Stimulated activated CD8-positive, alpha-beta memory T cell treated with anti-CD3 and anti-CD28 coated beads, Interleukin-15, amount 100 ng/mL, for 1 hour (primary cell): ENCODE measurements around the gene GRID1.

ENCODE experiments used
- DNase-seq: peaks from one replicate; pipeline ENCODE4 v3.0.0-alpha.2; 2020; ENCODE audit warnings: low read depth

The GRID1 gene

DNA sequence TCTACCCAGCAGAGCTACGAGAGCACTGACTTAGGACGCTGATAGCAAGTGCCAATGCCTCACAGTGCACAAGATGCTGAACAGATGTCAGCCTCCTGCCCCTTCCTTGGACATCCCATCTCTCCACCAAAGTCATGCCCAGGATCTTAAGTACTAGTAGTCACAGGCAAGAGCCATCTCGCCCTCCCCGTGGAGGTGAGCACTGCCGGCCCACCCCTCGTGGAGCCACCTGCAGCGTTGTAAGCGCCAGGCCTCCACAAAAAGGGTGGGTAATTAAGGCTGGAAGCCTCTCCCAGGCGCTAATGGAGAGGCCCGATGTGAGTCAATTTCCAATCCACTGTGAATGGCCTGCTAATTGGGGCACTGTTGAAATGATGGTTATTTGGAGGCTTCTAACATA is 156.2 kb downstream of the GRID1 start:
- no peak for DNase-seq

DNA sequence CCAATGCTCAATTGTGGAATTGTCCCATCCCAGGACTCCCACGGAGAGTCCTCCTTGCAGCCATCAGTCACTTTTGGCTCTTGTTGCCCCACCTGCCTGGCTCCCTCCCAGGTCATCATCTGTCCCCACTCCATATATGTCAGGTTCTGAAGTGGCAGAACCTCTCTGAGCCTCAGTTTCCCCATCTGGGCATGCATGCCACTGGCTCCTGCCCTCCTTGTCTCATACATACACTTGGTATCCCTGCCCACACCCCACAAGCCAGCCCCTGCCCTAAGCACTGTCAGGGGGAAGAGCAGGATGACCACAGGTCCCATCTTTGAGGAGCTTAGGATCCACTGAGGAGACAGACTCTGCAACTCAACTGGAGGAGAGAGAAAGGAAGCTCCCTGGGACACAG is 156.9 kb downstream of the GRID1 start:
- no peak for DNase-seq

DNA sequence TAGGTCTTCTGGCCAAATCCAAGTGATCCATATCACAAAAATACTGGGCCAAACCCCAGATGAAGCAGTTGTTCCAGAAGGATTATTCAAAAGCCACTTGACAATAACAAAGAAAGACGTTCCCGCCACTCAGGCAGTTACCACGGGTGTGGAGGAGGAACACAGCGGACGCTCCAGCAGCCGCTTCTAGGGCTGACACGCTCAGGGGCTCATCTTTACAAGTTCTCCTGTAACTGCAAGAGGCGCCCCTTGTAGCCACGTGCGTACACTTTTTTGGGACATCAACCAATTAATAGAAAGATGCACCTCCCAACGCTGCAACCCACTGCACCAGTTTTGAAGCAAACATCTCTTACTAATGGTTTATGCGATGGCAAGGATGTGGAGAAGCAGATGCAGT is 159.4 kb downstream of the GRID1 start:
- no peak for DNase-seq

DNA sequence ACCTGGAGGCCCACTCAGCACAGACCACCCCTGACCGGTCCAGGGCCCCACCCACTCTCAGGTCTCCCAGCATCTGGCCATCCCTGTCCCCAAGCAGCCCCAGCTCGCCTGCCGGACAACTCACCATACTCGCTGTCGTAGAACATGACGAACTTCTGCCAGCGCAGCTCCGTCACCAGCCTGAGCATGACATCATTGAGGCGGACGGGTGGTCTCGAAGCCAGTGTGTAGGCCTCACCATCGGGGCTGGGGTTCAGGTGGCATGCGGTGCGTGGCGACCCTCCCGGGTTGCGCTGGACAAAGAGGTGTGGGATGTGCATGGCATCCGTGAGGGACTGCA is 160.4 kb downstream of the GRID1 start:
- DNase-seq: no peak

DNA sequence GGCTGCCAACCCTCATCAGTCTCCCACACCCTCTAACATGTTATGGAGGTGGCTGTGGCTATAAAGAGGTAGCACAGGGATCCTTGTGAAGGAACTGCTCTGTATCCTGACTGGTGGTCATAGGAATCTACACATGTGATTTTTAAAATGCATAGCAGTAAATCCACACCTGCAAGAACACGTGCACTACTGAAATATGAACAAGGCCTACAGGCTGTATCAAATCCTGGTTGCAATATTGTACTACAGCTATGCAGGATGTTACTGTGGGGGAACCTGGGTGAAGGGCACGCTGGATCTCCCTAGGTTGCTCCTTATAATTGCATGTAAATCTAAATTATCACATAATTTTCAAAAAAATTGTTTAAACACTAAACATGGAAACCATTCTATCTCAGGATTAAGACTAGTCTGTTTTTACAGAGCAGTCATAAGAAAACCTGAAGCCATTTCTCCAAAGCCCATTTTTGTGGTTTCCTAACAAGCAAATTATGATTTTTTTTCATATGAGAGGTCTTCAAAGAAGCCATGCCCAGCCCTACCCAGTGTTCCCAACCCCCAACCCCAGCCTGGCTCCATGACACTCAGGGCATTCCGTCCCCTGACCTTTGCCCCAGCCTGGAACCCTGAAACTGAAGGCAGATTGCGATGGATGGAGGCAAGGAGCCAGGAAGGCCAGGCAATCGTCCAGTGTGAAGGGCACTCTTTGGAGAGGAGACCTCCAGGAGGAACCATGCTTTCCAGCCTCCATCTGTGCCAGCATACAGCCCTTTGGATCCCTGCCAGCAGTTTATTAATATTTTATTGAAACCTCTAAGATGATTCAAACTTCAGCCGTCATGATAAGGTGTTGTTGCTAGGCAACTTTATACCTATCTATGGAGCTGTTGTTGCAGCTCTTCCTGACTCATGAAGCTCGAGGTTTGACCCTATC is 161.0 kb downstream of the GRID1 start:
- DNase-seq: no peak

DNA sequence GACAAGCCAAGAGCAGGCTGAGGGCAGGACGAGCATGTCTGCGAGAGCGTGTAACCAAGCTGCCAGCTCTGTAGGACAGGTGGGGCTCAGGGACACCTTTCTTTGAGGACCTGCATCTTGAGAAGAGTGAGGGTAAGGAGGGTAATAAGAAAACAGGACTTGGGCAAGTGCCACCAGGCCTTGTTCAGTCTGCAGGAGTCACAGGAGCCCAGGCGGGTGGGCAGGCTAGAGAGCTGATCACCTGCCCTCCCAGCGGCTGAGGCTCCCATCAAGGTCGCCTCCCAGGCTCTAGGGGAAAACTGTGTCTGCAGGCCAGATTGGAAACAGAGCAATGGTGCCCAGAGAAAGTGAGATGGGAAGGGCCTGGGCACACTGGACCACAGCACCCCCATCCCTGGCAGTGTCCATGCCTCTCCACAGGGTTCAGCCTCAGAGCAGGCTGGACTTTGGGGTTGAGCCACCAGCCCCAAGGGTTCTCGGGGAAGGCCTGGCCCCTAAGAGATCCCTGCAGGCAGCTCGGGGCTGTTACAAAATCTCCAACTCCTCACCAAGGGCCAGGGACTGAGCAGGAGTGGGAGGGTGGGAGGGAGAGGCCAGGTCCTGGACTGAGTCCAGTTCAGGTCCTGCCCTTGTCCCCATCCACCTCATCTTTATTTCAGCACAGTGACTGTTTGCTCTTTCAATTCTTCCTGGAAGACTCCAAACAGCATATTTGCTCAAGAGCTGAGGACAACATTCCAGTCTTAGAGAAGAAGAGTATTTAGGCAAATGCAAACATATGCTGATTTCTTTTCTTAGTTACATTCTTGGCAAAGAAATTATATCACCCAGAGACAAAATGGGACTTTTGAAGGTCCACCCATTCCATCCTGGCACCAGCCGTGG is 161.9 kb downstream of the GRID1 start:
- no peak for DNase-seq

DNA sequence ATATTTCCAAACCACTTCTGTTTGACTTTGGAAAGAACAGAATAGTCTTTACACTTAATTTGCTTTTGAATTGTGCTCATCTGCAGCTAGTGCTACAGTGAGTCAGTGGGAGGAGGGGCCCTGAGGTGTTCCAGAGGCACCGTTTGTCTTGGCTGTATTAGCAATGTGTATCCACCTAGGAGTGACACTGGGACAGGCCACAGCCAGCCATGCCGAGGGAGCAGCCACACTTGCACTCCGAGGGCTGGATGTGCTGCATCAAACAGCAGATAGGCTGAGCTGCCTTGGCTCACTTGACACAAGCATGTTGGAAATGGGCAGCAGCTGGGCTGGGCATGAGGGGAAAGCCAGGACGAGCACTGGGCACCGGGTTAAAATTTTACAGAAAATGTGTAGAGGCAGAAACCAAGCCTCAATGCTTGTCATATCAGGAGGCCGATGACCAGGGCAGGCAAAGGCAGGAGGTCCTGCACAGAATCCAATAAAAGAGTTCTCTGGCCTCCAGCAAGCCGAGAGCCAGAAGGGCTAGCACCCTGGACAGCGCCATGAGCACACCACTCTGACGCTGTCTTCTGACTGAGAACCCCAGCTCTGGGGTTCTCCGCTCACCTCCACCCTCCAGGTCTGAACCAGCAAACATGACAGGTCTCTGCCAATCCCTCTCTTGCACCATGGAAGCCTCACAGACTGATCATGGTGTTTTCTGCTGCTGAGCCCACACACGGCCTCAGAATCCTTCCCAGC is 163.3 kb downstream of the GRID1 start:
- no peak for DNase-seq

DNA sequence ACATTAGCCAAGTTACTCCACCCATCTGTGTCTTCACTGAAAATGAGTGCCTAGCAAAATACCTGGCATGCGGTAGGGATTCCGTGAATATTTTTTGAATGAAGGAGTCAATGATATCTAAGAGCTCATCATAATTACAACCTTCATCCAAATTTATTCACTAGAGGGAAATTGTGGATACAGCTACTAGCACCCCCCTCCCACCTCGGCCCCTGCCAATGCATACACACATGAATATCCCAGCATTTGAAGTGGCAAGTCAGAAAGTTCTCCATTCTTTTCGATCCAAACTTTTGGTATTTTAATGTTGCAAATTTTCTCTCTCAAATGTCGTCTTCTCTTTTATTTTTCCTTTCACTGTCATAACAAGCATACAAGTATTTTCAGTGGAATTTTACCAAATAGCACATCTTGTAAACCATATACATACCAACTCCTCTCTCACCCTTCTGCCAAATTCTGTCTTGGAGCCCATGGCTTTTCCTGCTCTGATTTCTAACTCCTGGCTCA is 164.3 kb downstream of the GRID1 start:
- DNase-seq: no peak

DNA sequence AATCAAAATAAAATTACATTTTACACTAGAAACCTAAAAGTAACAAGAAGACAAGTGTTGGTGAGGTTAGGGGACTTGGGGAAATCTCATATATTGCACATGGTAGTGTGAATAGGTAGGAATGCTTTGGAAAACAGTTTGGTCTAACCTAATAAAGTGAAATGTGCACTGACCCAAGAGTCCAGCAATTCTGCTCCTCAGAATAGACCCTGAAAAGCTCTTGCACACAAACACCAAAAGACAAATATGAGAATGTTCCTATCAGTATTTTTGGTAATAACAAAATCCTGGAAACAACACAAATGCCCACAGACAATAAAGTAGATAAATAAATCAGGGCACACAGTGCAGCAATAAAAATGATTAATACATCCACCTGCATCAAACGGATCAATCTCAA is 165.7 kb downstream of the GRID1 start:
- DNase-seq: no peak

DNA sequence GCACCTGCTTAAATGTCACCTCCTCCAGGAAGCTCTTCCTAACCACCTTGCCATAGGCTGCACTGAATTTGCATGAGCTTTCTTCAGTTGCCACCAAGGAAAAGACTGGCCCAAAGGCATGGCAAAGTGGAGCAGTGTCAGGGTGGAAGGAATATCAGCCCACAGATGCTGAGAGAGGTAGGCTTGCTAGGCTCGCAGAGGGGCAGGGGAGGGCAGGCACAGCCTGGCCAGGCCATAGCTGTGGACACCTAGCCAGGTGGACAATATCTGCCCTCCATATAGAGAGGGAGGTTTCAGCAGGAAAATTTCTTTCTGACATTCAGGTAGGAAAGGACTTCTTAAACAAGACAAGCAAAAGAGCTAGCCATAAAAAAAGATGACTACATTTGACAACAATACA is 166.3 kb downstream of the GRID1 start:
- no peak for DNase-seq

DNA sequence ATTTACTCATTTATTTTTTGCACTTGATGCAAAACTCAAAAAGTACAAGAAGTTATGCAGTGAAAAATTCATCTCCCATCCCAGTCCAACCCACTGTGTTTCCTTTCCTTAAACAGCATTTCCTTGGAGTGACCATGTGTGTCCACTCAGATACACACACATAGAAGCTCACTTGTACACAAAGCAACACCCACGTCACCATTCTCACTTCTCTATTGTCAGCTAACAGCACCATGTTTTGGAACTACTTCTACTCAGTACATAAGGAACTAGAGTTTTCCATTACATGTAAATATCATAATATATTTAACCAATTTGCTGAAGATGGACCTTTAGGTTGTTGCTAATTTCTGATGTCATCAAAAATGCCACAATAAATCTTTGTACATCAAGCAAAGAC is 167.6 kb downstream of the GRID1 start:
- no peak for DNase-seq

DNA sequence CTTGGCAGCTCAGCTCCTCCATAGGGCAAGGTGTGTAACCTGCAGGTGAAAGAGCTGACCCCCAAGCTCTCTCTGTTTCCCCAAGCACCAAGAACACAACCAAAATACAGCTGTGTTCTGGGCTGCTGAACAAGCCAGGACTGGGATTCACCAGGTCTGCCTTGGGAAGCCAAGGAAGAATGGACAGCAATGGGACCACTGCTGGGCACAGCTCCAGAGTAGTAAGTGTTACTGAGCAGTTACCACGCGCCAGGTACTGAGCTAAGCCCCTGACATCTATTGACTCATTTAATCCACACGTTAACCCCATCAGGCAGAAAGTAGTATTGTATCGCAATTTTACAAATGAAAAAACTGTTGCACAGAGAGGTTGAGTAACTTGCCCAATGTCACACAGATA is 168.3 kb downstream of the GRID1 start:
- no peak for DNase-seq

DNA sequence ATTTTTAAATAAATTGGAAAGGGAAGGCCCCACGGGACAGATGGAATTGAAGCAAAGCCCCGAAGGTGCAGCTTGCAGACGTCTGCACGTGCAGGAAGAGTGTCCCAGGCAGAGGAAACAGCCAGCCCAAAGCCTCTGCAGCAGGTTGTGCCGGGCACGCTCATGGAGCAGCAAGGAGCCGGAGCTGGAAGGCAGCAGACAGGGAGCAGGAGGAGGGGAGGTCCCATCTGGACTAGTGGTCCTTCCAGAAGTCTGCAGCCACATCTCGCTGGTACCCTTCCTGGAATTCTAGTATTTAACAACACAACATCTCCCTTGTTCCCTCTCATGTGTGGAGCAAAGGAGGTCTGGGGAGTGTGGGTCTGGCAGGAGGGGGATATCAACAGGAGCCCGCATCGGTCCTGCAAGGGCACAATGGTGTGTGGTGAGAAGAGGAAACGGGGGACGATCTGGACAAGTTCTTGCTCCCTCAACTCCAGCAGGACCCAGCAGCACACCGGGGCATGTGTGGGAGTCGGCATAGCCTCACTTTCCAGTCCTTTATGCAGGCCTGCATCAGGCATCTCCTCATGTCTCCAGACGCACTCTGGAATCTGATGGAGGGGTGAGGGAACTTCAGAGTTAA is 169.3 kb downstream of the GRID1 start:
- DNase-seq: no peak

DNA sequence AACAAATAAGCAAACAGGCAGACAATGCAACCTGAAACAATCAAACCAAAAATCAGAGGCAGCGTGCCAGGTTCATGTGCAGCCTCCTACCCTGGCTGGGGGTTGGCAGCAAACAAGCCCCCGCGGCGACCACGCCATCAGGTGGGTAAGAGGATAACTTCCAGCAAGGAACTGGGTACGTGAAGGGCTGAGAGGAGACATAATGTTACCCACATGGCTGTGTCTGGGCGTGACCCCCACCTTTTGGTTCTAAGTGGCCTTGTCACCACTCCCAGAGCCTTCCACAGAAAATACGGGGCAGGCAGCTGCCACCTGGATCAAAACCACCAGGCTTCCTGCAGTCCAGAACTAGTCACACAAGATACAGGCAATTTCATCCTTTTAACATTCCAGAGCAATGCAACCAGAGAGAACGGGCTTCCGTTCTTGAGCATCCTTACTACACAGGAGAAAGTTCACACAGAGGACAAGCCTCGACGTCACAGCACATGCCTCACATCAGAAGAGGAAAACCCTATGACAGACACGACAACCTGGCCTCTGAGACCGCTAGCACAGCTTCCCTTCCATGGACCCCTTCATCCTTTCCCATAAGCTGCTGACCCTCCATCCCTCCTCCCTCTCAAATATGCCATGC is 171.0 kb downstream of the GRID1 start:
- no peak for DNase-seq

DNA sequence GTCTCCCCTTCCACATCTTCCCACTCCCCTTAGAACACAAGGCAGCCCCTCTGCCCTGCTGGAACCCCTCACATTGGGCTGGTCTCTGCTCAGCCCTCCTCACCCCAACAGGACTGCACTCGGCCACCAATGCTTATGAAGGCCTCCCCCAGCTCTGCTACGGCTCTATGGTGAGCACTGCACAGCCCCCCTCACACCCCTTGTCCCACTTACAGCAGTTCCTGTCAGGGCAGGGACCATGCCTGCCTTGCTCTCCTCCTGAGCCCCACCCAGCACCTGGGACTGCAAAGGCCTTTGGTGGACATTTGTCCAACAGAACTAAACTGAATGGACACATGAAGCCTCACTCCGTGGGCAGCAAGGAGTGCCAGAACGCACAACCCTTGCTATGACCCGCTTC is 171.9 kb downstream of the GRID1 start:
- DNase-seq: no peak

DNA sequence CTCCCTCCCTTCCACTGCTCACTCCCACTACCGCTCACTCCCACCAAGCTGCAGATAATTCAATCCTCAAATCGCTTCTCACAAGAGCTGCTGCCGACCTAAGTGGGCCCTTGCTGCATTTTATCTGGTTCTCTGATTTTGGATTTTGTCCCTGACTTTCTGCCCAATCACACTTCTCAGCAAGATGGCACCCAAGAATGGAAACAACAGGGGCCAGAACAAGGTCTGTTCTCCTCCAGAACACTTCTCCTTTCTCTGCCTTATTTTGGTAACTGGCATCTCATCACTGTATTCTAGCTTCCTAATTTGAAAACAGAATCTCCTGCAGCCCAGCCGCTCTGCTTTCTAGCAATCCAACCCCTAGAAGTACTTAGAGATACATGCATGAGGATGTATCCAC is 172.8 kb downstream of the GRID1 start:
- DNase-seq: no peak

DNA sequence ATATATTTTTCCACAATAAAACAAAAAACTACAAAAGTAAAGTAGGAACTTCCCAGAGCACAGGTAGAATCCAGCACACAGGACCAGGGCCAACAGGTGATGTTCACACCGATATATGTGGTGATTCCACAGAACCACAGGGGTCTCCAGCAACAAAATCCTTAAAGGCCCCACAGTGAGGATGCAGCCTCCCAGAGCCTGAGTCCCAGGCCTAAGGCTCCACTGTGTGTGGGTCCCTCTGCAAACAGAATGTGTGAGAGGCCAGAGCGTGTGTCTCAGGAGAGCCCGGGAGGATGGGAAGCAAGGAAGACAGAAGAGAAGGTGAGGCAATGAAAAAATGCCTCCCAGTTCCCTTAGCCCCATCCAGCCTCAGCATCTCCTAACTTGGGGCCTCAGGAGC is 173.9 kb downstream of the GRID1 start:
- DNase-seq: no peak

DNA sequence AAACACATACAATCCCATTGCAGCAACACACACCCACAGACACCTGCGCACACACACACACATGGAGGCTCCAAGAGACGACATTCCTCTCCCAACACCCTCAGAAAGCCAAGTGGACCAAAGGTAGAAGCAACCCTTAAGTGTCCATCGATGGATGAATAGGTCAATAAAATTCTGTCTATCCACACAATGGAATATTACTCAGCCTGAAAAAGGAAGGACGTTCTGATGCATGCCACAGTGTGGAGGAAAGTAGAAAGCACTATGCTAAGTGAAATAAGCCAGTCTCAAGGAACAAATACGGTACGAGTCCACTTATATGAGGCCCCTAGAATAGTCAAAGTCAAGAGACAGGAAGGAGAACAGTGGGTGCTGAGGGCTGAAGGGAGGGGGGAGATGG is 174.4 kb downstream of the GRID1 start:
- DNase-seq: no peak

DNA sequence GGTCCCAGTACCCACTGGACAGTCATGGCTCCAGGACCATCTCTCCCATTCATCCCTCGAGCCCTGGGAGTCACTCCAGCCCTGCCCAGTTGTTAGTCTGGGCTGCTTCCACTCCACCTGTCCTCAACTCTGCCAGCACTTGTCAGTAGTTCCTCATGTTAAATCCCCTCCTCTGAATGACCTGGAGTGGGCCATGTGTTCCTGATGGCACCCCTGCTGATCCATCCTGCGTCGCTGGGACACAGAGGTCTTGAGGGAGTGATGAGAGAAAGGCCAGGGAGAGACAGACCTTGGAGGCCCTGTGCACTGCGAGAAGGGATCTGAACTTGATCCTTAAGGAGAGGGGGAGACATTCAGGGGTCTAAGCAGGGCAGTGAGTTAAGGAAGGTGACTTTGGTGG is 174.9 kb downstream of the GRID1 start:
- no peak for DNase-seq

DNA sequence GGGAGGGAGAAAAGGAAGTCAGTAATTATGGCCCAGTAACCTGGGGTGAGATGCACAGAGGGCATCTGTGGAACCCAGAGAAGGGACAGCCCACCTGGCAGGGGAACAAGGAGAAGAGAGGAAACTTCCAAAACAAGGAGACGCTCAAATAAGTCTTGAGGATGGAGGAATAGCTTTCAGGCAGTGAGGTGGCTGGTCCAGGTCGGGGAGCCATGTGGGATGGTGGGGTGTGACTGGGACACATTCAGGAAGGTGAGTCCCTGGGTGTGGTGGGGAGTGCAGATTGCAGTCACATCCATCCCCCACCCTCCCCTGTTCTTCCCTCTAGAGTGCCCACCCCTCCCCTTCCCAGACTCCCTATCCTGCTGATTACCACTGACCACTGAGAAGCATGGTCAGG is 175.4 kb downstream of the GRID1 start:
- DNase-seq: no peak

DNA sequence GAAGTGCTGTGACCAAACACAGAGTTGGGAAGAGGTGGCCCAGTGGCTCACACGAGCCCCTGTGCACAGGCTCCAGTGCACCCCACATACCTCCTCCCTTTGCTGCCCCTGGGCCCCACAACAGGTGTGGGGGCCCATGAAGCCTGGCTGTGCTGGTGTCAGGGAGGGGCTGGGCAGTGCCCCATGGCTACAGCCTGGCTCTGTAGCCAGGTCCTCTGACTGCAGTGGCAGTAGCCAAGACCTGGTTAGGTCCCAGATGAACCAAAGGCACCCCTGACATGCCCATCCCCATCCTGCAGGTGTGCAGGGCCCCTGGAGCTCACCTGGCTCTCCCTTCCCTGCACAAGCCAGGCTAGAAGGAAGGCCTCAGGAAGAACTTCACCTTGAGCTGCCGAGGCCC is 176.3 kb downstream of the GRID1 start:
- DNase-seq: no peak
